GM20000 (cell line): Measurements from ENCODE around the gene CIAPIN1.

Experiments used
- DNase-seq: peaks from one replicate; pipeline ENCODE4 v3.0.0; 2012; ENCODE audit warnings: low spot score
- TF ChIP-seq, protein P1 (sequence below): IDR thresholded peaks from 2 replicates; pipeline ENCODE4 v1.5.1; 2012; ENCODE audit warnings: mild to moderate bottlenecking, control low read depth; ENCODE audit errors: extremely low read depth, missing control alignments

The CIAPIN1 gene

DNA sequence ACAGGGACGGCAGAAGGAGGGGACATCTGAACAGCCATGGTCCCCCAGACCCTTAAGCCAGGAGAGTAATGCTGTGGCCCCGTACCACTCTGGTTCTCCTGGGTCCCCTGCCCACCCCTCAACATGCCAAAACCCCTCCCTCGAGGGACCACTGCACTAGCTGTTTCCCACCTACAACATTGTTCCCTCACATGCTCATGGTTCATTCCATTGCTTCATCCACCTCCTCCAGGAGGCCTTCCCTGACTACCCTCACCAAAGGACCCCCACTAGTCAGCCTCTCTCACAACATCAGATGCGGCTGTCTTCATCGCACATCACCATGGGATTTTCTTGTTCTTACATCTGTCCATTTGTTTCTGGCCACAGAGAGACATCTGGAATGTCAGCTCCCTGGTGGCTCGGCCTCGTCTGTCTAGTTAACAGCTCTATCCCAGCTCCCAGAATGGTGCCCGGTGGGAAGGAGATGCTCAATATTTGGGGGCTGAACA, 37.4 kb upstream of the CIAPIN1 start:
- no peak for DNase-seq
- TF ChIP-seq, protein P1, sequence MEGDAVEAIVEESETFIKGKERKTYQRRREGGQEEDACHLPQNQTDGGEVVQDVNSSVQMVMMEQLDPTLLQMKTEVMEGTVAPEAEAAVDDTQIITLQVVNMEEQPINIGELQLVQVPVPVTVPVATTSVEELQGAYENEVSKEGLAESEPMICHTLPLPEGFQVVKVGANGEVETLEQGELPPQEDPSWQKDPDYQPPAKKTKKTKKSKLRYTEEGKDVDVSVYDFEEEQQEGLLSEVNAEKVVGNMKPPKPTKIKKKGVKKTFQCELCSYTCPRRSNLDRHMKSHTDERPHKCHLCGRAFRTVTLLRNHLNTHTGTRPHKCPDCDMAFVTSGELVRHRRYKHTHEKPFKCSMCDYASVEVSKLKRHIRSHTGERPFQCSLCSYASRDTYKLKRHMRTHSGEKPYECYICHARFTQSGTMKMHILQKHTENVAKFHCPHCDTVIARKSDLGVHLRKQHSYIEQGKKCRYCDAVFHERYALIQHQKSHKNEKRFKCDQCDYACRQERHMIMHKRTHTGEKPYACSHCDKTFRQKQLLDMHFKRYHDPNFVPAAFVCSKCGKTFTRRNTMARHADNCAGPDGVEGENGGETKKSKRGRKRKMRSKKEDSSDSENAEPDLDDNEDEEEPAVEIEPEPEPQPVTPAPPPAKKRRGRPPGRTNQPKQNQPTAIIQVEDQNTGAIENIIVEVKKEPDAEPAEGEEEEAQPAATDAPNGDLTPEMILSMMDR = no peak

DNA sequence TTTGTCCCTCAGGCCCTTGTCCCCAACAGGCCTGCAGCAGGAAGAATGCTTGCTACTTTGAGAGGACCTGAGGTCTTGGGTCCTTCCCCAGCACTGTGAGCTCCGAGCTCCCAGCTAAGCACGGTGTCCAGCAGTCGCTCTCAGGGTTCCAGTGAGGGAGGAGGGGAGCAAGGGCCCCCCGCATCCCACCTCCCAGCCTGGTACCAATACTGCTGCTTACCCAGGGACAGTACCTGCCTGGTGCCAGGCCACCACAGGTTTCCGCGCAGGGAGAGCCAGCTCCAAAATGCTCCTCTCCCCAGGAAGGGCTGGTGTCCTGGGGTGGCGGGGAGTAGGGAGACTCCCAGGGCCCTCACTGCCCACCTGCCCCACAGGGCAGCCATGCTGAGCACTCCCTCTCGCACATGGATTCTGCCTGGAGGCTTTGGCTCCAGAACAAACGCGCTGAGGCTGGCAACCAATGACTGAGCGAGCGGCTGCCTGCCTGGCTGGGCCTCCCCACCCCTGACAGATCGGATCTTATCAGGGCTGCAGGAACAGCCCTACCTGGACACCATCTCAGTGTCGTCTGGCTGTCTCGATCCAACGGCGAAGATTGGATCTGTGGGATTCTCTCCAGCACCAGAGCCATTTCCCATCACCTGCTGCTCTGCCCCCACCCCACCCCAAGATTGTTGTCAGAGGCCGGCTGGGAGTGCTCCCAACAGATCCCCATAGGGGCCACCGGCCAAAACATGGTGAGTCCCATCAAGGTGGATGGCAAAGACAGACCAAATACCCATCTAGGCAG, 36.7 kb upstream of the CIAPIN1 start:
- no peak for DNase-seq
- TF ChIP-seq, protein P1 = no peak

DNA sequence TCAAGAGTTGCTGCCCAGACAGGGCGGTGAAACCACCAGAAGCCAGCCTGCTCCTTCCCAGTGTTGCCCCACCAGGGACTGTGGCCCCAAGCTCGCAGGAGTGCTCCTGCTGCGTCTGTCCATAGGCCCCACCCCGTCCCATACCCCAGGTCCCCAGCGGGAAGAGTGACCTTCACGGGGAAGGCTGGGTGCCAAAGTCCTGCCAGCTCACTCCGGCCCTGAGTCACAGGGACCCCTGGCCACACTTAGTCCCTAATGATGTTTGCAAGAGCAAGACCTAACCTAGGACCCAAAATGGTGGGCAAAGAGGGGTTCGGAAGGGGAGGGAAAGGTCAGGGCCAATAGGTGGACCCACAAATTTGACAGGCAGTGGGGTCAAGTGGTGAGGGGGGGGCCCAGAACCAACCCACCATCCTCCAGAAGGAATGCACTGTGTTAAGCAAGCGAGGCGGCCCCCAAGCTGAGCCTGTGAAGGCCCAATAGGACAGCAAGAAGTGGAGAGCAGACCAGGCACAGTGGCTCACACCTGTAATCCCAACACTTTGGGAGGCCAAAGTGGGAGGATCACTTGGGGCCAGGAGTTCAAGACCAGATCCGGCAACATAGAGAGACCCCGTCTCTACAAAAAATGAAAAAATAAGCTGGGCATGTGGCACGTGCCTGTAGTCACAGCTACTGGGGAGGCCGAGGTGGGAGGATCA, 35.8 kb upstream of the CIAPIN1 start:
- TF ChIP-seq, protein P1 = no peak
- DNase-seq = no peak

DNA sequence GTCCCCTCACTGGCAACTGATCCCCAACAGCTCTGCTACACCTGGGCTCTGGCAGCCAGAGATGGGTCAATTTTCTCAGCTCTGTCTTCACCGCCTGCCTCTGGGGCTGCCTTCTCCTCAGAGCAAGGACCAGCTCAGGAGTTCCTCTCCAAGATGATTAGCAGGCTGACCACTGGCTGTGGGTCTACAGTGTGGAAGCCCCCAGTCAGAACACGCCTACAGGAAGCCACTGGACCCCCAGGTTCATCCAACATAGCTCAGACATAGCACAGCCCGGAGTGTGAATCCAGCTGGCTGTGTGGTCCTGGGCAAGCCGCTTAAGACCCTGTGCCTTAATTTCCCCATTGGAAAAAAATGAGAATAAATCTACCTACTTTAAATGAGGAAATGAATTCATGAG, 34.2 kb upstream of the CIAPIN1 start:
- DNase-seq = no peak
- TF ChIP-seq, protein P1 = no peak

DNA sequence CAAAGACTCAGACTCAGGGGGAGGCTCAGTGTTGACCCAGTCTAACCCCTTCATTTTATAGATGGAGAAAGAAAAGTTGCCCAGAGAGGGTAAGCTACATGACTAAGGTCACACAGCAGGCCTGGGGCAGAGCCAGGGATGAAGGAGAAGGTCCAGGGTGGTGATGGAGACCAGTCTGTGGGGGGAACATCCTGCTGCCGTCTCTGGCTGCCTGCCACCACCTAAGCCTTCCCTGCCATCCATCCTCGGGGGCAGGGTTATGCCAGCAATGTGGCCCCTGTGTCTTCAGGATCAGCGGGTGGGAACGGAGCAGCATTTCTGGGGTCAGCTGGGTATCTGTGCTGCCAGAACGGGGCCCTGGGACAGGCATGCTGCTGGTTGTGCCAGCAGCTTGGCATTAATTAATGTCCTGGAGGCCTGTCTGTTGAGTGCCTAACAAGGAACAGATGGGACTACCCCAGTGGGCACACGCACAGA, 33.6 kb upstream of the CIAPIN1 start:
- TF ChIP-seq, protein P1 = no peak
- no peak for DNase-seq

DNA sequence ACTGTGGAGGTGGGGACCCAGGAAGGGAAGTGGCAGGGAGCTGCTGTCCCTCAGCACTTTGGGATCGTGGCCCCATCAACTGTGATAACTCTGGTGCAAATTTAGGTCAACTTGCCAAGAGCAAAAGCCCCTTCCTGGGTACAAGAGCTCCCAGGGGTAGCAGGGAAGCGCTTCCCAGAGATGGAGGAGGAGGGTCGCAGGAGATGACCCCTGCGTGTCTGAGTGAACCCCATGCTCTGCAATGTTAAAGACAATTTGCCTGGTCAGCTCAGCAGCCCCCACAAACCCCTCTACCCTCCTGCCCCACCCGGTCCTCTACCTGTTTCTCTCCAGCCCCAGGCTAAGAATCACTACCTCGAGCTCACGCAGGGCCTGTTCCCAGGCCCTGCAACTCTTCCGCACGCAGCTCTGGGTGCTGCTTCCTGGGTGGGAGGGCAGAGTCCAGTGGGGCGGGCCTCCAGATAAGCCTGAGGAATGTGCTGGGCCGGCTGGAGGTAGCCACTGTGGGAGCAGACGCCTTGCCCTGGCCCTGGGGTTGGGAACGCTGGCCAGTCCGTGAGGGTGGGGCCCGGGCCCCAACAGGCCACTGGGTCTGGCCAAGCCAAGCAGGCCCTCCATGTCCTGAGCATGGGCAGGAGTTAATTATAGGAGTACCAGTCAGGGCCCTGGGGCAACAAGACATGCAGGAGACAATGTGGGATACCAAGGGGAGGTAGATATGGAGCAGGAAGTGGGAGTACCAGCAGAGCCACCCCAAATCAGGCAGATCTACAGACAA, 33.0 kb upstream of the CIAPIN1 start:
- DNase-seq = no peak
- TF ChIP-seq, protein P1 = no peak
